NCI-H2171 treated with DMSO at 0.1 percent for 48 hours (cell line): Measurements from ENCODE around the gene NECTIN1.

ENCODE experiments used
- DNase-seq: peaks from one replicate; lab custom pipeline; 2025; lab: John Stamatoyannopoulos, UW

NECTIN1 gene

DNA sequence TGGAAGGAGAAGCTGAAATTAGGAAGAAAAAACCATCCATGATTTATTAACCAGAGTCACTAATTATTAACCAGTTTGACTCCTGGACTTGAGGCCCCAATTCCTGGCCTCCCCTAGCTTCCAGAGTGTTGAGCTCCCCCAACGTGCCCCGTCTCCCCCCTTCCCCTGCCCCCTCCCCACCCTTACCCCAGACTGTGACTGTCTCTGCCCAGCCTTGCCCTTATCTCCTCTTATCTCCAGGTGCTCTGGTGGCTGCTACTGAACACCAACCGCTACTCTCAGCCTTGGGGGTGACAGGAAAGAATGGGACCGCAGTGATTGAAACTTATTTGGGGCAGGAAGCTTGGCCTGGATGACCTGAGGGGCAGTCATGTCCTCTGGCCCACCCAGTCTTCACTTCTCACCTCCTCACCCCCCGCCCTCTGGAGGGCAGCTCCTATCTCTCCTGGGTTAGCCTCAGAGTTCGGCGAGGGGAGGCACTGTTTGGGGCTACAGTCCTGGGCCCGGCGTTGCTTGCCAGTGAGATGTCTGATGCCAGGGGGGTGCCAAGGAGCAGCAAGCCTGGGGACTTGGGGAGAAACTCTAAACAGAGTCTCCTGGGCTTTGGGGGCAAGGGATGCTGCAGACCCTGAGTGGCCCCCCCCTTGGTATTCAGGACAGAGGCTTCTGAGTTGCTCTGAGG lies 15.5 kb downstream of the NECTIN1 start:
- no peak for DNase-seq

GRCh38 chr11:119712459-119713358 lies 16.3 kb downstream of the NECTIN1 start:
- no peak for DNase-seq

DNA sequence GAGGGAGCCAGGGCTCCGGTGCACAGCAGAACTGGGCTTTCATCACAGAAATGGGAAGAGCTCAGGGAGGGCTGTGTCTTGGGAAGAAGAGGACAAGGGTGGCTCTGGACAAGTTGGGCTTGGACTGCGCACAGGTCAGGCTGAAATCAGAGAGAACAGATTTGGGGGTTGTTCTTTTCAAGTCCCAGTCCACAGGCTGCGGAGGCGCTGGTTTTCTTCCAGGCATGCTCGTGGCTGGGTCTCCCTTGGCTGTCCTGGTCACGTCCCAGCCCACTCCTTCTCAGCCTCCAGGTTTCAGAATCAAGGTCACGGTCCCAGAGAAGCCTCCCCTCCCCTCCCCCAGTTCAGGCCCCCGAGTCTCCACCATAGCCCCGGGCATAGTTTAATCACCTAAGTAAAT lies 17.0 kb downstream of the NECTIN1 start:
- no peak for DNase-seq

DNA sequence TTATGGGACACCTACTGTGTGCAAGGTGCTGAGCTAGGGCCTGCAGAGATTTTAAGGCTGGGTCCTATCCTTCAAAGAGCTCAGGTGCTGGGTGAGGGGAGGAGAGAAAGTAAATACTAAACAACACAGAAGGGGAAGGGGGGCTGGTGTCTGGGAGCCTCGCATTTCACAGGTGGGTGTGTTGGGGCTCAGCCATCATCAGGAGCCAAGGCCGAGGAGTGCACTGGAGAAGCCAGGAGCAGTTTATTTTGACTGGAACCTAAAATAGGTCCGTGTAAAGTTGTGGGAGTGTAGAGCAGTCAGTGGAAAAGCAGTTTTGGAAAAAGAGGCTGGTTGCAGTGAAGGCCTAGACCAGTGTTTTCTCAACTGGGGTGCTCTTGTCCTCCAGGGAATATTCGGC lies 17.5 kb downstream of the NECTIN1 start:
- DNase-seq: no peak

DNA sequence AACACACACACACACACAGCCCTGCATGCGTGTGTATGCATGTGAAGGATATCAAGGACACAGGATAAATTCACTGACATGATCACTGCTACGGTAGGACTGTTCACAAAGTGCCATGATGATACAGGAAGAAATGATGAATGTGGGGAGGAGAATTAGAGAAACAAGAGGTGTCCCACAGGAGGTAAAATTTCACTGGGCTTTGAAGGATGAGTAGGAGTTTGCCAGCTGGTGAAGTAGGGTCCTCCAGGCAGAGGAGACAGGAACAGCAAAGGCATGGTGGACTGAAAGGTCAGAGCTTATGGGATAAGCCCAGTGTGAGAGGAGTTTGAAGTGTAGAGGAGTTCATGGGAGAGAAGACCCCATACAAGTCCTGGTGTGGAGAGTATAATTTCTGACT lies 18.6 kb downstream of the NECTIN1 start:
- DNase-seq: no peak

- peak; percentile 88 for DNase-seq
These were observed 19.2 kb downstream of the NECTIN1 start for GRCh38 chr11:119709638-119710346.

- DNase-seq: no peak
These were observed 19.8 kb downstream of the NECTIN1 start for GRCh38 chr11:119709171-119709570.

DNA sequence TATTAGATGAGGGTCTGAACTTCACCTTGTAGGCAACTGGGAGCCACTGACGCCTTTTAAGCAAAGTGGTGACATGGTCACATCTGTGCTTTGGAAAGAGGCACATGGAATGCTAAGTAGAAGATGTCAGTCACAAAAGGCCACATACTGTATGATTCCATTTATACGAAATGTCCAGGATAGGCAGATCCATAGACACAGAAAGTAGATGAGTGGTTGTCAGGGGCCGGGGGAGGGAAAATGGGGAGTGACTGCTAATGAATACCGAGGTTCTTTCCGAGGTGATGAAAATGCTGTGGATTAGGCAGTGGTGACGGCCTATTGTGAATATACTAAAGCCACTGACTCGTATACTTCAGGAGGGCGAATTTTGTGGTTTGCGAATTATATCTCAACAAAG lies 20.6 kb downstream of the NECTIN1 start:
- no peak for DNase-seq

- DNase-seq: no peak
These were observed 22.1 kb downstream of the NECTIN1 start for GRCh38 chr11:119706887-119707286.

GRCh38 chr11:119706029-119706428 lies 23.0 kb downstream of the NECTIN1 start:
- peak; percentile 88 for DNase-seq

GRCh38 chr11:119705362-119705761 lies 23.6 kb downstream of the NECTIN1 start:
- DNase-seq: no peak

GRCh38 chr11:119704849-119705248 lies 24.2 kb downstream of the NECTIN1 start:
- no peak for DNase-seq

GRCh38 chr11:119701591-119702549 lies 27.1 kb downstream of the NECTIN1 start:
- no peak for DNase-seq

- DNase-seq: no peak
These were observed 28.3 kb downstream of the NECTIN1 start for GRCh38 chr11:119700536-119701346.

- no peak for DNase-seq
These were observed 29.0 kb downstream of the NECTIN1 start for GRCh38 chr11:119700030-119700429.

DNA sequence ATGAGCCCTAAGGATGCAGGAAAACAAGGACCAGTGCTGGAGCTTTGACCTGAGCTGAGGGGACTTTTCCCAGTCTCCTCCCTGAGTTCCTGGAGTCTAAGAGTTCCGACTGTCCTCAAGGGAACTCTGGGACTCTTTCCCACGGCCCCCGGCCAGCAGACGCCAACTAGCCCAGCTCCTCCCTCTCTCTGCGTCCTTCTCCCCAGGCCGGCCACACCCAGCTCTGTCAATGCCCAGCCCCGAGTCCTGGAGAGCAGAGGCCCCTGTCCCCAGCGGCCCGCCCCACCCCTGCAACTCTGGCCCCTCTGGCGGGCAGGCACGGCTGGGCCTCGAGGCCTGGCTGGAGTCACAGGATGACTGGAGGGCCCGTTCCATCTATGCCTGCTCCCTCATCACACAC lies 29.8 kb downstream of the NECTIN1 start:
- DNase-seq: no peak

GRCh38 chr11:119697882-119698281 lies 31.1 kb downstream of the NECTIN1 start:
- DNase-seq: no peak

DNA sequence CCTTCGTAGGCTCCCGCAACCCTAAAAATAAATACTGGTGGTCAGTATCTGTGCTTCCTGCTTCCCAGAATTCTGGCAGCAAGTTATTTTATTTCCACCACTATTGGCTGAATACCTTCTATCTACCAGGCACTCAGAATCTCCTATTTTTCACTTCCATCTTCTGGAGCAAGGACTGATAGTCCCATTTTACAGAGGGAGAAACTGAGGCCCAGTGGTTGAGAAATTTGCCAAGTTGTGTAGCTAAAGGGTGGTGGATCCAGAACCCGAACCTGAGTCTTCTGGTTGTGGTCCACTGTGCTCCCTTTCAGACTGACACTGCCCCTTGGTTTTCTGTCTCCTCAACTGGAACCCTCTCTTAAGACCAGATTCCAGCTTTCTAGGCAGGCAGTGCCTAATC lies 31.6 kb downstream of the NECTIN1 start:
- DNase-seq: no peak

- peak; percentile 44 for DNase-seq
These were observed 32.4 kb downstream of the NECTIN1 start for GRCh38 chr11:119696378-119697222.

DNA sequence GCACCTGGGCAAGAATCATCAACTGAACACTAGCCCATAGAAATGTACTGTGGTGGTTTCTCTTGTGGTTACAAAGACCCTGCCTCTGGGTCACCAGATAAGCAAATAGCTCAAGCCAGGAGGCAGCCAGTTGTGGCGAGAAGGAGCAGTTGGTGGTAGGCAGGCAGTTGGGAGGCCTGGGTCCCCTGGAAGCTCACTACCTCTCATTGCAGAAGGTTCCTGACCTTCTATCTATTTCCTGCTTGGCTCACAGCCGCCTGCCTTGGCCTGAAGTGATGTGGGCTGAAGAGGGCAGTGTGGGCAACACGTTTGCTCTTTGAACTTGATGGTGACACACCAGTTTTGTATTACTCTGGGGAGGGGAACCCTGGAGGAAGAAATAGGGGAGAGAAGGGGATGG lies 34.7 kb downstream of the NECTIN1 start:
- DNase-seq: no peak
